Trophoblast cell (in vitro differentiated cells and primary cell): ENCODE results near the gene GALK2.
A peak's percentile ranks its signal among the peaks of the same experiment; 100 is the strongest.

Experiments
- DNase-seq, 2 donors: peaks; one replicate each; pipeline ENCODE4 v3.0.0-alpha.2; 2016
- H2AFZ ChIP-seq: 2 replicates; pipeline ENCODE4 v1.6.1; 2013; ENCODE audit warnings: low read length, moderate library complexity, mild to moderate bottlenecking; ENCODE audit not compliant: insufficient read depth, poor library complexity
- H2AK5ac ChIP-seq: 2 replicates; pipeline ENCODE4 v1.6.1; 2013; ENCODE audit warnings: mild to moderate bottlenecking, low read length
- H2BK120ac ChIP-seq: 2 replicates; pipeline ENCODE4 v1.6.1; 2013; ENCODE audit warnings: low read length, mild to moderate bottlenecking, moderate library complexity; ENCODE audit not compliant: insufficient read depth, poor library complexity
- H2BK12ac ChIP-seq: 2 replicates; pipeline ENCODE4 v1.6.1; 2013; ENCODE audit warnings: mild to moderate bottlenecking, low read length, moderate library complexity
- H2BK5ac ChIP-seq: 2 replicates; pipeline ENCODE4 v1.6.1; 2013; ENCODE audit warnings: low read length, low read depth, moderate library complexity, mild to moderate bottlenecking; ENCODE audit not compliant: poor library complexity
- H3K14ac ChIP-seq: 2 replicates; pipeline ENCODE4 v1.6.1; 2013; ENCODE audit warnings: mild to moderate bottlenecking, low read length
- H3K18ac ChIP-seq: 2 replicates; pipeline ENCODE4 v1.6.1; 2013; ENCODE audit warnings: mild to moderate bottlenecking, low read length
- H3K23ac ChIP-seq: 2 replicates; pipeline ENCODE4 v1.6.1; 2013; ENCODE audit warnings: low read length
- H3K27ac ChIP-seq: 2 replicates; pipeline ENCODE4 v1.5.1; 2013; ENCODE audit warnings: low read depth, mild to moderate bottlenecking, inconsistent platforms, low read length, moderate library complexity
- H3K27me3 ChIP-seq: 2 replicates; pipeline ENCODE4 v1.6.1; 2013; ENCODE audit warnings: inconsistent platforms, mild to moderate bottlenecking, low read length, moderate library complexity; ENCODE audit not compliant: insufficient read depth
- H3K36me3 ChIP-seq, 2 experiments: 1 replicate in 1 of 2; 2 replicates in 1 of 2; pipeline ENCODE4 v1.6.1; 2013; ENCODE audit warnings: low read length in 2 of 2, mild to moderate bottlenecking in 2 of 2, moderate library complexity in 1 of 2; ENCODE audit not compliant: insufficient read depth in 2 of 2, control insufficient read depth in 1 of 2
- H3K4ac ChIP-seq: 2 replicates; pipeline ENCODE4 v1.6.1; 2013; ENCODE audit warnings: low read depth, mild to moderate bottlenecking, low read length, moderate library complexity
- H3K4me1 ChIP-seq, 2 experiments: 1 replicate in 1 of 2; 2 replicates in 1 of 2; pipeline ENCODE4 v1.6.1; 2013; ENCODE audit warnings: low read length in 2 of 2, mild to moderate bottlenecking in 2 of 2, moderate library complexity in 1 of 2; ENCODE audit not compliant: insufficient read depth in 2 of 2, control insufficient read depth in 1 of 2
- H3K4me2 ChIP-seq: 2 replicates; pipeline ENCODE4 v1.6.1; 2013; ENCODE audit warnings: inconsistent platforms, mild to moderate bottlenecking, low read length, moderate library complexity
- H3K4me3 ChIP-seq: 2 replicates; pipeline ENCODE4 v1.5.1; 2013; ENCODE audit warnings: mild to moderate bottlenecking, low read depth, low read length, inconsistent platforms
- H3K79me1 ChIP-seq: one replicate; pipeline ENCODE4 v1.6.1; 2013; ENCODE audit warnings: low read length
- H3K79me2 ChIP-seq: 2 replicates; pipeline ENCODE4 v1.6.1; 2013; ENCODE audit warnings: low read length, mild to moderate bottlenecking; ENCODE audit not compliant: control insufficient read depth, insufficient read depth, poor library complexity
- H3K9ac ChIP-seq: 2 replicates; pipeline ENCODE4 v1.6.1; 2013; ENCODE audit warnings: mild to moderate bottlenecking, low read length
- H3K9me3 ChIP-seq: 2 replicates; pipeline ENCODE4 v1.6.1; 2013; ENCODE audit warnings: low read depth, mild to moderate bottlenecking, control low read depth, inconsistent platforms, low read length; ENCODE audit not compliant: insufficient read depth
- H4K12ac ChIP-seq: 2 replicates; pipeline ENCODE4 v1.6.1; 2013; ENCODE audit warnings: low read depth, mild to moderate bottlenecking, low read length, moderate library complexity
- H4K8ac ChIP-seq: 2 replicates; pipeline ENCODE4 v1.6.1; 2013; ENCODE audit warnings: low read depth, mild to moderate bottlenecking, low read length, moderate library complexity
- H4K91ac ChIP-seq: one replicate; pipeline ENCODE4 v1.6.1; 2013; ENCODE audit warnings: low read depth, mild to moderate bottlenecking, low read length, moderate library complexity
- WGBS: extraction: QIAGEN DNeasy Blood & Tissue Kit; methylation state at CpG from one replicate; pipeline ENCODE4 v1.1.7; 2013; ENCODE audit warnings: missing lambda C conversion rate; ENCODE audit not compliant: insufficient read length, insufficient coverage; ENCODE audit errors: extremely low coverage; 5-methylcytosine and 5-hydroxymethylcytosine counted together

Gene GALK2

DNA sequence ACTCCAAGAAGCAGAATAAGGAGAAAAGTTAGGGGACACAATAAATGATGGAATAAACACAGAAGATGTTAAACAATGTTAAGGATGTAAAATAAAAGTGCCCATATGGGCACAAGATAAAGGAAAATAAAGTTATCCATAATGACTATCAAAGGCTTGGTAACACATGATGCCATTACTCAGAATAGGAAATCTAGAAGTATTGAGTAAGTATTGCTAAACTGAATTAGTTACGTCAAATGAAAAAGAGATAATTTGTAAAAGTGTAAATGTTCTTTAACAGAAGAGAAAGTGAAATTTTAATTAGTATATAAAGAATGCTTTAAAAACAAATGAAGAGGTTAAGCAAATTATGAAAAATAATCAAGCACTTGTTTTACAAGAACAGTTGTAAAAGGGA lies 21.3 kb upstream of the GALK2 start:
- H3K27ac ChIP-seq: no peak overlapping the region
- H3K4me2 ChIP-seq: no peak overlapping the region
- H4K8ac ChIP-seq: no peak overlapping the region
- no peak overlapping the region for H4K12ac ChIP-seq
- H2AK5ac ChIP-seq: no peak overlapping the region
- no peak overlapping the region for H3K14ac ChIP-seq
- H2AFZ ChIP-seq: no peak overlapping the region
- no CpG with 5 or more reads among the region's 1 CpG for WGBS
- no peak overlapping the region for H2BK12ac ChIP-seq
- H3K18ac ChIP-seq: no peak overlapping the region
- no peaks in the 10 kb centered on the region for H3K9me3 ChIP-seq
- H3K23ac ChIP-seq: no peak overlapping the region
- H3K36me3 ChIP-seq: peaks cover 0 to 5% of the 10 kb centered on the region in 2 experiments
- H3K4me3 ChIP-seq: no peak overlapping the region
- H3K4ac ChIP-seq: no peak overlapping the region
- H3K4me1 ChIP-seq: no peaks in the 10 kb centered on the region
- no peak overlapping the region for H2BK5ac ChIP-seq
- no peak overlapping the region for H3K9ac ChIP-seq
- H2BK120ac ChIP-seq: no peak overlapping the region
- H3K79me2 ChIP-seq: no peaks in the 10 kb centered on the region
- no peak overlapping the region for H4K91ac ChIP-seq
- no peak for DNase-seq
- H3K27me3 ChIP-seq: no peaks in the 10 kb centered on the region
- H3K79me1 ChIP-seq: no peaks in the 10 kb centered on the region

DNA sequence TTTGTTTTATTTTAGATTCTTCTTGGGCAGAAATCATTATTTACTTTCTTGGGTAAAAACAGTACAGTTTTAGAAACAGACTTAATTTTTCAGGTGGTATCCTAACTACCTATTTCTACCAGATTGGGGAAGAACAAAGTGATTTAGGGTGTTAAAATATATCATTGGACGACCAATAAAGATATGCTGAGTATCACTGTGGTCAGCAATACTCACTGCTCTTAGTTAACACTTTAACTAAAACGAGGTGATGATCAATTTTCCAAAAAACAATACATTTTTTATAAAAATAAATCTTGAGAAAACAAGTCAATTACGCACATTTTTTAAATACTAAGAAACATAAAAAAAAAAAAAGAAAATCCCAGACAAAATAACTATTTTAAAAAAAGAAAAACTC lies 18.2 kb upstream of the GALK2 start:
- no peak overlapping the region for H4K12ac ChIP-seq
- H3K23ac ChIP-seq: no peak overlapping the region
- H3K36me3 ChIP-seq: peaks cover 0 to 3% of the 10 kb centered on the region in 2 experiments
- WGBS: no CpG with 5 or more reads among the region's 3 CpGs
- H2AFZ ChIP-seq: no peak overlapping the region
- no peak overlapping the region for H3K27ac ChIP-seq
- H4K91ac ChIP-seq: no peak overlapping the region
- H3K9me3 ChIP-seq: no peaks in the 10 kb centered on the region
- H2AK5ac ChIP-seq: no peak overlapping the region
- no peak overlapping the region for H3K18ac ChIP-seq
- no peak overlapping the region for H2BK12ac ChIP-seq
- no peak for DNase-seq
- no peaks in the 10 kb centered on the region for H3K4me1 ChIP-seq
- no peaks in the 10 kb centered on the region for H3K27me3 ChIP-seq
- no peak overlapping the region for H3K9ac ChIP-seq
- H3K4me3 ChIP-seq: no peak overlapping the region
- H3K79me1 ChIP-seq: peaks cover 5% of the 10 kb centered on the region
- H3K14ac ChIP-seq: no peak overlapping the region
- no peak overlapping the region for H3K4me2 ChIP-seq
- no peak overlapping the region for H3K4ac ChIP-seq
- no peak overlapping the region for H2BK120ac ChIP-seq
- no peak overlapping the region for H2BK5ac ChIP-seq
- H3K79me2 ChIP-seq: peaks cover 6% of the 10 kb centered on the region
- no peak overlapping the region for H4K8ac ChIP-seq

DNA sequence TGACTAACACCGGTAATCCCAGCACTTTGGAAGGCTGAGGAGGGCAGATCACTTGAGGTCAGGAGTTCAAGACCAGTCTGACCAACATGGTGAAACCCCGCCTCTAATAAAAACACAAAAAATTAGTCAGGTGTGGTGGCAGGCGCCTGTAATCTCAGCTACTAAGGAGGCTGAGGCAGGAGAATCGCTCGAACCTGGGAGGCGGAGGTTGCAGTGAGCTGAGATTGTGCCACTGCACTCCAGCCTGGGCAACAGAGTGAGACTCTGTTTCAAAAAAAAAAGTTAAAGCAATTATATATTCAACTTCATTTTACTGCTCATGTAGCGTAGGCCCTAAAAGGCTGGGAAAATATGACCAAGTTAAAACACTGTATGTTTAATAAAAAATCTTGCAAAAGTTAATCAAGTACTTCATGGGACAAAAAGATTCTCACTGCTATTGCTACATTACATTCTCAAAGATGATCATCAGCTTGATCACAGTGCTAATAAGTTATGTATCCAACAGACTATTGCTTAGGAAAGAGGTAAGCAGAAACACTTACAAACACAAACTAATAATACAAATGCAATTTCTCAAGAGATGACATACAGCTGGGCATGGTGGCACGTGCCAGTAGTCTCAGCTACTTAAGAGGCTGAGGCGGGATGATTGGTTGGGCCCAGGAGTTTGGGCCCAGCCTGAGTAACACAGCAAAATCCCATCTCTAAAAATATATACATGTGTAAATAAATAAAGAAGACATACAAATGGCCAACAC lies 17.3 kb upstream of the GALK2 start:
- H2AK5ac ChIP-seq: no peak overlapping the region
- H3K4me1 ChIP-seq: no peaks in the 10 kb centered on the region
- no peak overlapping the region for H3K4me2 ChIP-seq
- no peak overlapping the region for H2BK120ac ChIP-seq
- H4K12ac ChIP-seq: no peak overlapping the region
- no peak overlapping the region for H3K14ac ChIP-seq
- no peak overlapping the region for H3K18ac ChIP-seq
- H4K8ac ChIP-seq: no peak overlapping the region
- peak overlapping the region; percentile 100 for H3K4ac ChIP-seq
- H3K4me3 ChIP-seq: no peak overlapping the region
- DNase-seq: no peak
- H2BK5ac ChIP-seq: no peak overlapping the region
- H3K36me3 ChIP-seq: peaks cover 0 to 3% of the 10 kb centered on the region in 2 experiments
- H4K91ac ChIP-seq: no peak overlapping the region
- no peaks in the 10 kb centered on the region for H3K27me3 ChIP-seq
- H3K27ac ChIP-seq: no peak overlapping the region
- peaks cover 6% of the 10 kb centered on the region for H3K79me2 ChIP-seq
- H2BK12ac ChIP-seq: no peak overlapping the region
- no peak overlapping the region for H2AFZ ChIP-seq
- H3K79me1 ChIP-seq: peaks cover 5% of the 10 kb centered on the region
- no peak overlapping the region for H3K23ac ChIP-seq
- no peak overlapping the region for H3K9ac ChIP-seq
- WGBS: no CpG with 5 or more reads among the region's 9 CpGs
- no peaks in the 10 kb centered on the region for H3K9me3 ChIP-seq

GRCh38 chr15:49154359-49154758 lies 15.7 kb upstream of the GALK2 start:
- peak overlapping the region; percentile 60 for H3K4me2 ChIP-seq
- H3K79me2 ChIP-seq: peaks cover 6% of the 10 kb centered on the region
- H3K4me3 ChIP-seq: no peak overlapping the region
- no peak overlapping the region for H4K12ac ChIP-seq
- no peak overlapping the region for H3K23ac ChIP-seq
- H3K79me1 ChIP-seq: peaks cover 5% of the 10 kb centered on the region
- H3K18ac ChIP-seq: no peak overlapping the region
- H3K27me3 ChIP-seq: no peaks in the 10 kb centered on the region
- no peak overlapping the region for H2BK120ac ChIP-seq
- H3K36me3 ChIP-seq: peaks cover 0 to 3% of the 10 kb centered on the region in 2 experiments
- H3K27ac ChIP-seq: no peak overlapping the region
- no peak overlapping the region for H4K8ac ChIP-seq
- no peak overlapping the region for H4K91ac ChIP-seq
- 100% methylated on average over 1 of the region's 8 CpGs for WGBS
- H3K14ac ChIP-seq: no peak overlapping the region
- no peaks in the 10 kb centered on the region for H3K4me1 ChIP-seq
- peak in 1 of 2 donors; percentile 28 for DNase-seq
- H2AFZ ChIP-seq: no peak overlapping the region
- no peak overlapping the region for H2AK5ac ChIP-seq
- no peak overlapping the region for H2BK5ac ChIP-seq
- H3K9me3 ChIP-seq: no peaks in the 10 kb centered on the region
- H2BK12ac ChIP-seq: no peak overlapping the region
- H3K4ac ChIP-seq: no peak overlapping the region
- H3K9ac ChIP-seq: no peak overlapping the region
